Fibroblast of lung (primary cell): Measurements from ENCODE around the gene VGLL1.

Source experiments
- EZH2 ChIP-seq: IDR thresholded peaks from 2 replicates; pipeline ENCODE4 v1.5.1; 2012; ENCODE audit warnings: low read length, control low read depth, mild to moderate bottlenecking; ENCODE audit errors: missing control alignments
- TF ChIP-seq, protein P1 (sequence below), 2 donors: IDR thresholded peaks in 1 of 2; conservative IDR thresholded peaks in 1 of 2; 1 replicate in 1 of 2; 2 replicates in 1 of 2; pipeline ENCODE4 v1.5.1; 2011 to 2012; ENCODE audit warnings: low read length in 2 of 2, control low read depth in 1 of 2, inconsistent platforms in 1 of 2, low read depth in 1 of 2, mild to moderate bottlenecking in 1 of 2

DNA sequence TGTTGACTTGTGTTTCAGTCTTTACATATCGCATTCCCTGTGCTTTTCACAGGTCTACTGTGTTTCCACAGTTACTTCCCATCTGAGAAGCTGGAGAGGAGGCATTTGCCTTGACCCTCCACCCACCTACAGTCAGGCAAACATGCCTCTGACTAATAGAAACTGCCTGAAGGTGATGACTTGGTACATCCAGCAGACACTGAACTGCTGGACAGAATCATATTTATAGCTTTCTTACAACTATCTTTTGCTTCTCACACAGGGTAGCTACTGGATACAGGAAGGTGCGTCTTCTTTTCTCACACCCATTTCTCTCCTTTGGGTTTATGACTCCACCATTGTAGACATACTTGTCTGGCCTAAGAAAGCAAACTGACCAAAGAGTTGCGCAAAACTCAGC is 58.0 kb downstream of the VGLL1 start:
- TF ChIP-seq, protein P1, sequence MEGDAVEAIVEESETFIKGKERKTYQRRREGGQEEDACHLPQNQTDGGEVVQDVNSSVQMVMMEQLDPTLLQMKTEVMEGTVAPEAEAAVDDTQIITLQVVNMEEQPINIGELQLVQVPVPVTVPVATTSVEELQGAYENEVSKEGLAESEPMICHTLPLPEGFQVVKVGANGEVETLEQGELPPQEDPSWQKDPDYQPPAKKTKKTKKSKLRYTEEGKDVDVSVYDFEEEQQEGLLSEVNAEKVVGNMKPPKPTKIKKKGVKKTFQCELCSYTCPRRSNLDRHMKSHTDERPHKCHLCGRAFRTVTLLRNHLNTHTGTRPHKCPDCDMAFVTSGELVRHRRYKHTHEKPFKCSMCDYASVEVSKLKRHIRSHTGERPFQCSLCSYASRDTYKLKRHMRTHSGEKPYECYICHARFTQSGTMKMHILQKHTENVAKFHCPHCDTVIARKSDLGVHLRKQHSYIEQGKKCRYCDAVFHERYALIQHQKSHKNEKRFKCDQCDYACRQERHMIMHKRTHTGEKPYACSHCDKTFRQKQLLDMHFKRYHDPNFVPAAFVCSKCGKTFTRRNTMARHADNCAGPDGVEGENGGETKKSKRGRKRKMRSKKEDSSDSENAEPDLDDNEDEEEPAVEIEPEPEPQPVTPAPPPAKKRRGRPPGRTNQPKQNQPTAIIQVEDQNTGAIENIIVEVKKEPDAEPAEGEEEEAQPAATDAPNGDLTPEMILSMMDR (conservative IDR thresholded peaks at IDR 0.05 in 1 of 2, IDR thresholded peaks at IDR 0.05 in 1 of 2; ENCODE audit: low read depth in 1 of 2, low read length in 2 of 2), result no peak
- no peak for TF ChIP-seq EZH2
